Measurements from ENCODE around the gene PIMREG.

GRCh38 chr17:6443692-6444570, at the start of gene PIMREG:
- TF ChIP-seq, protein P1, sequence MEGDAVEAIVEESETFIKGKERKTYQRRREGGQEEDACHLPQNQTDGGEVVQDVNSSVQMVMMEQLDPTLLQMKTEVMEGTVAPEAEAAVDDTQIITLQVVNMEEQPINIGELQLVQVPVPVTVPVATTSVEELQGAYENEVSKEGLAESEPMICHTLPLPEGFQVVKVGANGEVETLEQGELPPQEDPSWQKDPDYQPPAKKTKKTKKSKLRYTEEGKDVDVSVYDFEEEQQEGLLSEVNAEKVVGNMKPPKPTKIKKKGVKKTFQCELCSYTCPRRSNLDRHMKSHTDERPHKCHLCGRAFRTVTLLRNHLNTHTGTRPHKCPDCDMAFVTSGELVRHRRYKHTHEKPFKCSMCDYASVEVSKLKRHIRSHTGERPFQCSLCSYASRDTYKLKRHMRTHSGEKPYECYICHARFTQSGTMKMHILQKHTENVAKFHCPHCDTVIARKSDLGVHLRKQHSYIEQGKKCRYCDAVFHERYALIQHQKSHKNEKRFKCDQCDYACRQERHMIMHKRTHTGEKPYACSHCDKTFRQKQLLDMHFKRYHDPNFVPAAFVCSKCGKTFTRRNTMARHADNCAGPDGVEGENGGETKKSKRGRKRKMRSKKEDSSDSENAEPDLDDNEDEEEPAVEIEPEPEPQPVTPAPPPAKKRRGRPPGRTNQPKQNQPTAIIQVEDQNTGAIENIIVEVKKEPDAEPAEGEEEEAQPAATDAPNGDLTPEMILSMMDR (optimal IDR thresholded peaks at IDR 0.05 in 1 of 3, IDR thresholded peaks at IDR 0.05 in 1 of 3, conservative IDR thresholded peaks at IDR 0.05 in 1 of 3; ENCODE audit: extremely low read depth in 1 of 3, insufficient read depth in 2 of 3, low read length in 3 of 3), result no peak
- TF ChIP-seq EZH2 (IDR thresholded peaks at IDR 0.05; ENCODE audit: low read length), result no peak
